Upper lobe of left lung (tissue), 4 donors: ENCODE measurements around the gene DCUN1D3.

Experiments
- EP300 ChIP-seq, 4 donors: sonication (generic); formaldehyde crosslinking; IDR thresholded peaks; one replicate each; pipeline ENCODE4 v1.5.1; 2017; ENCODE audit warnings: antibody characterized with exemption in 4 of 4, control low read depth in 2 of 4
- POLR2A ChIP-seq, 4 donors: fragments of 450-650 bp; IDR thresholded peaks; one replicate each; pipeline ENCODE4 v1.5.1; 2016 to 2017; ENCODE audit warnings: antibody characterized with exemption in 4 of 4, mild to moderate bottlenecking in 2 of 4
- POLR2AphosphoS5 ChIP-seq, 2 donors: sonication (generic); formaldehyde crosslinking; IDR thresholded peaks; one replicate each; pipeline ENCODE4 v1.5.1; 2017; ENCODE audit warnings: antibody characterized with exemption in 2 of 2
- TF ChIP-seq, protein P1 (sequence below), 6 experiments: fragments of 450-650 bp in 4 of 6; fragments of 200-600 bp in 2 of 6; sonication (generic) in 2 of 6; IDR thresholded peaks; one replicate each; pipeline ENCODE4 v1.5.1; 2016 to 2019; ENCODE audit warnings: antibody characterized with exemption in 6 of 6

DNA sequence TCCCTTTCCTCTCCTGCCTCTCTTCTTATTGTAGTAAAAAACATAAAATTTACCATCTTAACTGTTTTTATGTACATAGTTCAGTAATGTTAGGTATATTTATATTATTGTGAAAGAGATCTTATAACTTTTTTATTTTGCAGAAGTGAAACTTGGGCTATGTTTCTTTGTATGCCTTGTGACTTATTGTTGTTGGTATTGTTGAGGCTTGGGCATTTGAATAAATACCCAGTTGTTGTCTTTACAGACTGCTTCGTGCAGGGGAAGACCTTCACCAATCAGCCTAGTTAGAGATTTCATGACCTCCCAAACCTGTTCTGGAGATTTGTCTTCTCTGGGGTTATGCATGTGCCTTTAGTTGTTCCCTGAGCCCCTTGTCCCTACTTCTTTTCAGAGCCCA, 61.9 kb downstream of the DCUN1D3 start:
- no peak for TF ChIP-seq POLR2A (IDR thresholded peaks at IDR 0.05)
- TF ChIP-seq, protein P1, sequence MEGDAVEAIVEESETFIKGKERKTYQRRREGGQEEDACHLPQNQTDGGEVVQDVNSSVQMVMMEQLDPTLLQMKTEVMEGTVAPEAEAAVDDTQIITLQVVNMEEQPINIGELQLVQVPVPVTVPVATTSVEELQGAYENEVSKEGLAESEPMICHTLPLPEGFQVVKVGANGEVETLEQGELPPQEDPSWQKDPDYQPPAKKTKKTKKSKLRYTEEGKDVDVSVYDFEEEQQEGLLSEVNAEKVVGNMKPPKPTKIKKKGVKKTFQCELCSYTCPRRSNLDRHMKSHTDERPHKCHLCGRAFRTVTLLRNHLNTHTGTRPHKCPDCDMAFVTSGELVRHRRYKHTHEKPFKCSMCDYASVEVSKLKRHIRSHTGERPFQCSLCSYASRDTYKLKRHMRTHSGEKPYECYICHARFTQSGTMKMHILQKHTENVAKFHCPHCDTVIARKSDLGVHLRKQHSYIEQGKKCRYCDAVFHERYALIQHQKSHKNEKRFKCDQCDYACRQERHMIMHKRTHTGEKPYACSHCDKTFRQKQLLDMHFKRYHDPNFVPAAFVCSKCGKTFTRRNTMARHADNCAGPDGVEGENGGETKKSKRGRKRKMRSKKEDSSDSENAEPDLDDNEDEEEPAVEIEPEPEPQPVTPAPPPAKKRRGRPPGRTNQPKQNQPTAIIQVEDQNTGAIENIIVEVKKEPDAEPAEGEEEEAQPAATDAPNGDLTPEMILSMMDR (IDR thresholded peaks at IDR 0.05): no peak
- no peak for TF ChIP-seq EP300 (IDR thresholded peaks at IDR 0.05)
- TF ChIP-seq POLR2AphosphoS5 (IDR thresholded peaks at IDR 0.05): no peak
